ENCODE measurements around the gene CLEC16A. TPM values are rescaled to one million over a fixed set of nuclear protein-coding genes. Genes with fewer than 3 reads are reported as not detected.

CLEC16A gene
- total and polyA plus RNA-seq, 8 donors, result 17.6 to 38.6 (median 21.6) TPM

DNA sequence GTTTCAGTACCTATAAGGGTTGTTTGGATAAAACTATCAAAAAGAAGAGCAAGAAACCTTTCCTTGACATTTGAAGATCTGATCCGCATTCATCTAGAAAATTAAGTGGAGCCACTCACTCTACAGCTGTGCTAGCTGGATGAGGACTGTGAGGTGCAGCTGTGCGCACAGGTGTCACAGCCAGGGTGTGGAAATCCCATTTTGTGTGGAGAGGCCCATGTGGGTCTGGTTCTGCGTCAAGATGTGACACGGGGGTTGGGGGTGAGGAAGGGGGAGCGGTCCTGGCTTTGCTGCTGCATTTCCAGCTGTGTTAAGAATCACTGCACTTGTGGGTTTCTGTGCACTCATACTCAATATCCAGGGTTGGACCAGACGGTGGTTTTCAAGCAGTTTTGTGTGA, 70.7 kb downstream of the CLEC16A start:
- no peaks in the 10 kb centered on the region for H3K9me3 ChIP-seq
- TF ChIP-seq, protein P1, sequence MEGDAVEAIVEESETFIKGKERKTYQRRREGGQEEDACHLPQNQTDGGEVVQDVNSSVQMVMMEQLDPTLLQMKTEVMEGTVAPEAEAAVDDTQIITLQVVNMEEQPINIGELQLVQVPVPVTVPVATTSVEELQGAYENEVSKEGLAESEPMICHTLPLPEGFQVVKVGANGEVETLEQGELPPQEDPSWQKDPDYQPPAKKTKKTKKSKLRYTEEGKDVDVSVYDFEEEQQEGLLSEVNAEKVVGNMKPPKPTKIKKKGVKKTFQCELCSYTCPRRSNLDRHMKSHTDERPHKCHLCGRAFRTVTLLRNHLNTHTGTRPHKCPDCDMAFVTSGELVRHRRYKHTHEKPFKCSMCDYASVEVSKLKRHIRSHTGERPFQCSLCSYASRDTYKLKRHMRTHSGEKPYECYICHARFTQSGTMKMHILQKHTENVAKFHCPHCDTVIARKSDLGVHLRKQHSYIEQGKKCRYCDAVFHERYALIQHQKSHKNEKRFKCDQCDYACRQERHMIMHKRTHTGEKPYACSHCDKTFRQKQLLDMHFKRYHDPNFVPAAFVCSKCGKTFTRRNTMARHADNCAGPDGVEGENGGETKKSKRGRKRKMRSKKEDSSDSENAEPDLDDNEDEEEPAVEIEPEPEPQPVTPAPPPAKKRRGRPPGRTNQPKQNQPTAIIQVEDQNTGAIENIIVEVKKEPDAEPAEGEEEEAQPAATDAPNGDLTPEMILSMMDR (IDR thresholded peaks at IDR 0.05), result no peak
- H3K4me3 ChIP-seq, result no peak overlapping the region
- DNase-seq (no peak), ATAC-seq (no peak)
- no peaks in the 10 kb centered on the region for H3K27me3 ChIP-seq
- H3K36me3 ChIP-seq, result peaks cover 0 to 17% of the 10 kb centered on the region in 2 donors
- H3K27ac ChIP-seq, result no peak overlapping the region
- intact Hi-C loops (cut with DNase I), result no loop called here
- peaks cover 0 to 15% of the 10 kb centered on the region in 2 donors for H3K4me1 ChIP-seq

DNA sequence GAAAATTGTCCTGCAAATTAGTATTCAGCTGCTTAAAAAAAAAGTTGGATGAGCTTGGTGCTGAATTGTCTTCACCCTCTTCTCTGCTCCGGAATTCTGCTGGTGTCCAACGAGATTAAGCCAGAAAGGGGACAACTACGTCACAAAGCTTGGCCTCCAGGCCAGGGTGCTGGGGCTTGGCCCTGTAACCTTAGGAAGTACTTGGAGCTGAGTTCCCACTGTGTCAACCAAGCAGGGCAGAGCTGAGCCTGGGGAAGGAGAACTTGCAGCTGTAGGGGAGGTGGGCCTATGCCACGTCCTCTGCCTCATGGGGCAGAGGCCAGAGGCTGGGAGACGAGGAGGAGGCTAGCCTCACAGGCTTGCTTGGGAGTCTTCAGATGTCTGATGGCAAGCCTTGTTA, 71.2 kb downstream of the CLEC16A start:
- ATAC-seq (no peak), DNase-seq (no peak)
- H3K36me3 ChIP-seq, result peaks cover 0 to 23% of the 10 kb centered on the region in 2 donors
- no peak overlapping the region for H3K4me3 ChIP-seq
- no peaks in the 10 kb centered on the region for H3K9me3 ChIP-seq
- intact Hi-C loops (cut with DNase I), result no loop called here
- TF ChIP-seq, protein P1 (IDR thresholded peaks at IDR 0.05), result no peak
- no peak overlapping the region for H3K27ac ChIP-seq
- H3K27me3 ChIP-seq, result no peaks in the 10 kb centered on the region
- peaks cover 0 to 15% of the 10 kb centered on the region in 2 donors for H3K4me1 ChIP-seq

DNA sequence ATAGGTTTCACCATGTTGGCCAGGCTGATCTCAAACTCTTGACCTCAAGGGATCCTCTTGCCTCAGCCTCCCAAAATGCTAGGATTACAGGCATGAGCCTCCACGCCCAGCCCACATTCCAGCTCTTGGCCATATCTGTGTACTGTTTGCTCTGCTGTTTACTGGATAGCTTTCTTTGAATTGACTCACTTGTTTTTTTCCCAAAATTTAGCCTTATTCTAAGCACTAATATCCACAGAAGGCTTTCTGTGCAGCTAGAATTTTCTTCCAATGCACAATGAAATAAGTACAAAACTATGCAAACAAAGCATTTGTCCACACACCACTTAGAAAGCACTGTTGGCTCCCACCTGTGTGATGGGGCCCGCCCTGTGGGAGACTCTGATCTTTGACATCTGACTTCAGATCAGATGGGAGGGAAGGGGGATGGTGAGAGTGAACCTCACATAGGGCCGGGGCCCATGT, 72.2 kb downstream of the CLEC16A start:
- ATAC-seq, result peak; percentile 63
- peaks cover 0 to 15% of the 10 kb centered on the region in 2 donors for H3K4me1 ChIP-seq
- DNase-seq, result no peak
- TF ChIP-seq, protein P1 (IDR thresholded peaks at IDR 0.05), result no peak
- H3K27me3 ChIP-seq, result no peaks in the 10 kb centered on the region
- intact Hi-C loops (cut with DNase I), result no loop called here
- H3K9me3 ChIP-seq, result no peaks in the 10 kb centered on the region
- H3K36me3 ChIP-seq, result peaks cover 0 to 31% of the 10 kb centered on the region in 2 donors
- no peak overlapping the region for H3K4me3 ChIP-seq
- H3K27ac ChIP-seq, result no peak overlapping the region

DNA sequence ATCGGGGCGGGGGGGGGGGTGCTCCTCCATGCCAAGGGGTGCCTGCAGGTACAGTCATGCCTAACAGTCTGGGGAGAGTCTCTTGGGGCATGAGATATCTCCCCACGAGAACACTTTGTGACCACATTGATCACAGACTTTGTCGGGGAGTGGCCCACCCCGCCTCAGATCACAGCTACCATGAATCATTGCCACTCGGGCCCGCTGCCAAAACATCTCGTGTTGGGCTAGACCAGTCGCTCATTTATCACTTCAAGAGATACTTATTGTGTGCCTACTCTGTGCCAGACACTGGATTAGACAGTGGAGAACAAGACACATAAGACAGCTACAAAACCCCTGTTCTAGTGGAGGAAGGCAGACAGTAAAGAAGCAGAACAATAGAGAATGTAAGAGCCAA, 72.6 kb downstream of the CLEC16A start:
- peaks cover 0 to 34% of the 10 kb centered on the region in 2 donors for H3K36me3 ChIP-seq
- no peaks in the 10 kb centered on the region for H3K27me3 ChIP-seq
- H3K27ac ChIP-seq, result no peak overlapping the region
- peaks cover 0 to 15% of the 10 kb centered on the region in 2 donors for H3K4me1 ChIP-seq
- peak; percentile 66 for ATAC-seq
- TF ChIP-seq, protein P1 (IDR thresholded peaks at IDR 0.05), result no peak
- intact Hi-C loops (cut with DNase I), result no loop called here
- no peak overlapping the region for H3K4me3 ChIP-seq
- peak in 1 of 4 donors; percentile 55 for DNase-seq
- no peaks in the 10 kb centered on the region for H3K9me3 ChIP-seq

DNA sequence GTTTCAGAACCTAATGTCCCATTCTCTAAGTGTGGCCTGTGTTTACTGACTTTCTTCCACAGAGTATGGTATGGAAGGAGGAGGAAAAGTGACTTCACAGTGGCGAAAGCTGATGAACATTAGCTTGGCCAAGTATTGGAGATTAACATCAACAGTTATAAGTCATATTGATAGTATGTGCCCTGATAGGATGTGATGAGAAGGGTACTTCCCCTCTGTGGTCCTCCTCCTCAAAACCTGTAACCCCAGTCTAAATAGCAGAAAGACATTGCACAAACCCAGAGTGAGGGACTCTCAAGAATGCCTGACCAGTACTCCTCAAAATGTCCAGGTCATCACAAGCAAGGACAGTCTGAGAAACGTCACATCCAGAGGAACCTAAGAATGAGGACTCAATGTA, 73.1 kb downstream of the CLEC16A start:
- H3K36me3 ChIP-seq, result peaks cover 0 to 39% of the 10 kb centered on the region in 2 donors
- intact Hi-C loops (cut with DNase I), result no loop called here
- H3K4me3 ChIP-seq, result no peak overlapping the region
- H3K27me3 ChIP-seq, result no peaks in the 10 kb centered on the region
- no peaks in the 10 kb centered on the region for H3K9me3 ChIP-seq
- DNase-seq (no peak), ATAC-seq (no peak)
- H3K27ac ChIP-seq, result no peak overlapping the region
- peaks cover 0 to 15% of the 10 kb centered on the region in 2 donors for H3K4me1 ChIP-seq
- TF ChIP-seq, protein P1 (IDR thresholded peaks at IDR 0.05), result no peak
